H1 (cell line): ENCODE data around the gene LEKR1. TPM values are rescaled to one million over a fixed set of nuclear protein-coding genes. Genes with fewer than 3 reads are reported as not detected.

Source experiments
- CTCF ChIA-PET: fragments of 300-600 bp; sonication (Branson Sonifier 250); formaldehyde crosslinking; loops from one replicate; lab custom pipeline; 2021; ENCODE audit not compliant: partially characterized antibody; lab: Charles Lee
- POLR2A ChIA-PET: fragments of 300-600 bp; sonication (Branson Sonifier 250); formaldehyde crosslinking; loops from one replicate; lab custom pipeline; 2021; ENCODE audit warnings: inconsistent platforms; ENCODE audit not compliant: partially characterized antibody; lab: Charles Lee
- DNase-seq, 2 experiments: peaks; one replicate each; pipeline versions ENCODE4 v3.0.0 to v3.0.0-alpha.2; 2010 to 2022; ENCODE audit warnings: low spot score in 2 of 2, low read depth in 1 of 2, mixed read lengths in 1 of 2
- FAIRE-seq: peaks from 2 replicates; lab custom pipeline; 2011; peaks lifted over from hg19 to GRCh38; lab: Jason Lieb, UNC
- H2AFZ ChIP-seq: 2 replicates; pipeline ENCODE4 v1.8.1; 2012; ENCODE audit warnings: low read length, inconsistent platforms
- H2AK5ac ChIP-seq: 2 replicates; pipeline ENCODE4 v1.6.1; 2013; ENCODE audit warnings: low read depth, low read length
- H2BK120ac ChIP-seq: replicated peaks from 2 replicates; pipeline ENCODE3; 2013; ENCODE audit warnings: low read depth, low read length, inconsistent platforms
- H2BK12ac ChIP-seq: 2 replicates; pipeline ENCODE4 v1.6.1; 2013; ENCODE audit warnings: low read depth, low read length
- H2BK15ac ChIP-seq: 2 replicates; pipeline ENCODE4 v1.6.1; 2013; ENCODE audit warnings: low read length
- H2BK20ac ChIP-seq: 2 replicates; pipeline ENCODE4 v1.6.1; 2013; ENCODE audit warnings: low read length
- H2BK5ac ChIP-seq: 2 replicates; pipeline ENCODE4 v1.6.1; 2013; ENCODE audit warnings: low read depth, low read length
- H3K14ac ChIP-seq: 2 replicates; pipeline ENCODE4 v1.6.1; 2013; ENCODE audit warnings: inconsistent platforms; ENCODE audit not compliant: insufficient read length
- H3K18ac ChIP-seq: 2 replicates; pipeline ENCODE4 v1.6.1; 2013; ENCODE audit warnings: low read length; ENCODE audit errors: extremely low read depth
- H3K23ac ChIP-seq: 2 replicates; pipeline ENCODE4 v1.6.1; 2013; ENCODE audit warnings: inconsistent platforms; ENCODE audit not compliant: insufficient read length
- H3K23me2 ChIP-seq: 2 replicates; pipeline ENCODE4 v1.6.1; 2013; ENCODE audit warnings: low read depth, low read length
- H3K27ac ChIP-seq: 2 replicates; pipeline ENCODE4 v1.6.1; 2011; ENCODE audit warnings: low read depth, low read length, inconsistent platforms
- H3K27me3 ChIP-seq, 4 experiments: replicated peaks in 1 of 4; 1 replicate in 1 of 4; 2 replicates in 3 of 4; pipeline versions ENCODE4 v1.6.1 to v1.8.1; 2011 to 2013; ENCODE audit warnings: low read length in 3 of 4, mild to moderate bottlenecking in 3 of 4, inconsistent platforms in 2 of 4, mixed read lengths in 2 of 4, moderate library complexity in 1 of 4; ENCODE audit not compliant: control insufficient read depth in 3 of 4, insufficient read depth in 3 of 4; ENCODE audit errors: extremely low read depth in 1 of 4
- H3K36me3 ChIP-seq, 4 experiments: 2 replicates each; pipeline versions ENCODE4 v1.6.1 to v1.8.1; 2011 to 2013; ENCODE audit warnings: mild to moderate bottlenecking in 4 of 4, low read length in 3 of 4, moderate library complexity in 2 of 4, control low read depth in 1 of 4, inconsistent platforms in 1 of 4; ENCODE audit not compliant: insufficient read depth in 4 of 4, control insufficient read depth in 2 of 4
- H3K4ac ChIP-seq: replicated peaks from 2 replicates; pipeline ENCODE3; 2013; ENCODE audit warnings: low read length, low read depth, mixed read lengths, inconsistent platforms; ENCODE audit not compliant: insufficient read length
- H3K4me1 ChIP-seq, 4 experiments: replicated peaks in 1 of 4; 1 replicate in 1 of 4; 2 replicates in 3 of 4; pipeline versions ENCODE4 v1.6.1 to v1.8.1; 2011 to 2013; ENCODE audit warnings: low read length in 3 of 4, inconsistent platforms in 2 of 4, mixed read lengths in 1 of 4; ENCODE audit not compliant: insufficient read depth in 4 of 4, control insufficient read depth in 3 of 4
- H3K4me2 ChIP-seq, 2 experiments: 2 replicates each; pipeline versions ENCODE4 v1.6.1 to v1.8.1; 2011 to 2013; ENCODE audit warnings: low read depth in 2 of 2, low read length in 2 of 2, control low read depth in 1 of 2, inconsistent platforms in 1 of 2, mild to moderate bottlenecking in 1 of 2; ENCODE audit not compliant: insufficient read depth in 1 of 2
- H3K4me3 ChIP-seq, 4 experiments: fragments of 200-600, 300-600 bp in 1 of 4; sonication (generic), shearing (Covaris generic), sonication (Bioruptor Twin) in 1 of 4; 2 replicates each; pipeline versions ENCODE4 v1.5.1 to v1.8.1; 2011 to 2016; ENCODE audit warnings: low read length in 4 of 4, low read depth in 3 of 4, control low read depth in 2 of 4, inconsistent platforms in 2 of 4, mild to moderate bottlenecking in 2 of 4, mixed read lengths in 1 of 4, moderate library complexity in 1 of 4; ENCODE audit not compliant: insufficient read depth in 2 of 4; ENCODE audit errors: extremely low read depth in 1 of 4
- H3K56ac ChIP-seq: replicated peaks from 2 replicates; pipeline ENCODE3; 2013; ENCODE audit warnings: low read depth, mild to moderate bottlenecking, mixed read lengths, low read length, inconsistent platforms; ENCODE audit not compliant: insufficient read length
- H3K79me1 ChIP-seq: 2 replicates; pipeline ENCODE4 v1.6.1; 2013; ENCODE audit warnings: low read depth, low read length, control low read depth
- H3K79me2 ChIP-seq, 2 experiments: 2 replicates each; pipeline versions ENCODE4 v1.6.1 to v1.8.1; 2012 to 2013; ENCODE audit warnings: low read length in 2 of 2, mild to moderate bottlenecking in 2 of 2, inconsistent platforms in 1 of 2; ENCODE audit not compliant: insufficient read depth in 2 of 2, control insufficient read depth in 1 of 2
- H3K9ac ChIP-seq, 4 experiments: replicated peaks in 1 of 4; 1 replicate in 1 of 4; 2 replicates in 3 of 4; pipeline versions ENCODE4 v1.6.1 to v1.8.1; 2011 to 2013; ENCODE audit warnings: low read depth in 3 of 4, low read length in 3 of 4, control low read depth in 2 of 4, mild to moderate bottlenecking in 2 of 4, moderate library complexity in 2 of 4, inconsistent platforms in 1 of 4; ENCODE audit errors: extremely low read depth in 1 of 4
- H3K9me3 ChIP-seq, 2 experiments: 2 replicates each; pipeline versions ENCODE4 v1.6.1 to v1.8.1; 2012 to 2013; ENCODE audit warnings: mild to moderate bottlenecking in 2 of 2, moderate library complexity in 2 of 2, control low read depth in 1 of 2, inconsistent platforms in 1 of 2, low read depth in 1 of 2, low read length in 1 of 2, mixed read lengths in 1 of 2; ENCODE audit not compliant: insufficient read depth in 2 of 2
- H4K20me1 ChIP-seq, 2 experiments: replicated peaks in 1 of 2; 2 replicates each; pipeline versions ENCODE3 to v1.8.1; 2011 to 2013; ENCODE audit warnings: inconsistent platforms in 2 of 2, low read length in 2 of 2, mild to moderate bottlenecking in 1 of 2; ENCODE audit not compliant: insufficient read depth in 2 of 2, control insufficient read depth in 1 of 2
- H4K5ac ChIP-seq: 2 replicates; pipeline ENCODE4 v1.6.1; 2013; ENCODE audit warnings: low read length, low read depth, mixed read lengths, inconsistent platforms; ENCODE audit not compliant: insufficient read length
- H4K8ac ChIP-seq: 2 replicates; pipeline ENCODE4 v1.8.0; 2013; ENCODE audit warnings: mild to moderate bottlenecking, moderate library complexity, low read length, inconsistent platforms; ENCODE audit not compliant: insufficient read depth; ENCODE audit errors: extremely low read depth
- H4K91ac ChIP-seq: replicated peaks from 2 replicates; pipeline ENCODE3; 2013; ENCODE audit warnings: low read length, mixed read lengths, inconsistent platforms; ENCODE audit not compliant: insufficient read length
- BCL11A ChIP-seq, 2 experiments: IDR thresholded peaks; one replicate each; pipeline ENCODE4 v1.6.1; 2011; ENCODE audit warnings: low read depth in 2 of 2, low read length in 2 of 2, mild to moderate bottlenecking in 2 of 2
- CEBPB ChIP-seq: IDR thresholded peaks from 2 replicates; pipeline ENCODE4 v1.6.1; 2012; ENCODE audit warnings: low read depth, low read length
- EP300 ChIP-seq, 2 experiments: IDR thresholded peaks; 1 replicate in 1 of 2; 2 replicates in 1 of 2; pipeline ENCODE4 v1.6.1; 2011 to 2012; ENCODE audit warnings: low read depth in 2 of 2, low read length in 2 of 2, mild to moderate bottlenecking in 2 of 2, borderline replicate concordance in 1 of 2, inconsistent platforms in 1 of 2, moderate library complexity in 1 of 2
- GABPA ChIP-seq: IDR thresholded peaks from 2 replicates; pipeline ENCODE4 v1.6.1; 2011; ENCODE audit warnings: mild to moderate bottlenecking, low read length, moderate library complexity, borderline replicate concordance; ENCODE audit not compliant: insufficient read depth
- GTF2F1 ChIP-seq: IDR thresholded peaks from 2 replicates; pipeline ENCODE4 v1.6.1; 2012; ENCODE audit warnings: low read depth, low read length, improper control_type of control experiment, borderline replicate concordance
- MAFK ChIP-seq: IDR thresholded peaks from 2 replicates; pipeline ENCODE4 v1.6.1; 2012; ENCODE audit warnings: low read depth, mild to moderate bottlenecking, improper control_type of control experiment, low read length
- NRF1 ChIP-seq: IDR thresholded peaks from 2 replicates; pipeline ENCODE4 v1.6.1; 2011; ENCODE audit warnings: mild to moderate bottlenecking, low read depth, low read length, improper control_type of control experiment
- PHF8 ChIP-seq: fragments of 200-600 bp; sonication (generic); conservative IDR thresholded peaks from 2 replicates; pipeline ENCODE4 v1.7.1; 2012; ENCODE audit warnings: low read depth, mild to moderate bottlenecking, inconsistent platforms, low read length, moderate library complexity
- POLR2A ChIP-seq, 2 experiments: IDR thresholded peaks; 1 replicate in 1 of 2; 2 replicates in 1 of 2; pipeline ENCODE4 v1.6.1; 2011; ENCODE audit warnings: low read depth in 2 of 2, low read length in 2 of 2, mild to moderate bottlenecking in 2 of 2; ENCODE audit errors: control extremely low read depth in 1 of 2
- RBBP5 ChIP-seq: IDR thresholded peaks from 2 replicates; pipeline ENCODE4 v1.7.1; 2012; ENCODE audit warnings: low read depth, mild to moderate bottlenecking, inconsistent platforms, low read length, moderate library complexity, borderline replicate concordance
- SAP30 ChIP-seq: fragments of 300-600 bp; sonication (generic); IDR thresholded peaks from 2 replicates; pipeline ENCODE4 v1.7.1; 2012; ENCODE audit warnings: low read length, moderate library complexity, mild to moderate bottlenecking, inconsistent platforms; ENCODE audit not compliant: insufficient read depth, insufficient replicate concordance
- SRF ChIP-seq: IDR thresholded peaks from 2 replicates; pipeline ENCODE4 v1.6.1; 2011; ENCODE audit warnings: mild to moderate bottlenecking, low read depth, low read length, moderate library complexity
- SUZ12 ChIP-seq: fragments of 200-600 bp; sonication (generic); IDR thresholded peaks from 2 replicates; pipeline ENCODE4 v1.6.1; 2012; ENCODE audit warnings: mild to moderate bottlenecking, inconsistent platforms, low read length, moderate library complexity, mixed read lengths
- TCF12 ChIP-seq: IDR thresholded peaks from 2 replicates; pipeline ENCODE4 v1.6.1; 2011; ENCODE audit warnings: low read depth, mild to moderate bottlenecking, low read length
- TEAD4 ChIP-seq: IDR thresholded peaks from 2 replicates; pipeline ENCODE4 v1.6.1; 2012; ENCODE audit warnings: low read depth, low read length, inconsistent platforms, mixed read lengths
- WGBS, 2 experiments: shearing (Covaris generic) in 1 of 2; methylation state at CpG; one replicate each; pipeline versions ENCODE4 v1.1.6 to v1.1.7; 2013 to 2015; ENCODE audit warnings: low lambda C conversion rate in 2 of 2, mixed read lengths in 2 of 2, inconsistent platforms in 1 of 2, low coverage in 1 of 2, missing lambda C conversion rate in 1 of 2; ENCODE audit not compliant: insufficient replicate concordance in 2 of 2, insufficient coverage in 1 of 2, insufficient read length in 1 of 2; ENCODE audit errors: extremely low coverage in 1 of 2, missing lambda C conversion rate in 1 of 2; 5-methylcytosine and 5-hydroxymethylcytosine counted together
- polyA plus RNA-seq, 7 experiments: library from polyadenylated mRNA; depleted of rRNA in 3 of 7; stranded (reverse) in 5 of 7; unstranded in 2 of 7; fragments of >200 nt in 5 of 7; fragments of 200-250 nt in 2 of 7; gene quantifications; 1 replicate in 5 of 7; 2 replicates in 1 of 7; 4 replicates in 1 of 7; pipeline versions ENCODE4 v1.2.1 to v1.2.3, GENCODE V29; 2011 to 2013; ENCODE audit warnings: missing spikeins in 2 of 7, mixed read lengths in 2 of 7
- total RNA-seq: library from RNA; stranded (reverse); fragmentation: NEBNext Ultra II Directional; extraction: Animal tissue kit (Norgen Biotek cat#: 25700); gene quantifications from 2 replicates; pipeline ENCODE4 v1.2.1, GENCODE V29; 2021

Gene LEKR1
- total and polyA plus RNA-seq, 2 of the 8 experiments (the other 6 are each of a cell fraction or from before 2014, with no cell fraction given), result 0.08 TPM; not detected in 1

DNA sequence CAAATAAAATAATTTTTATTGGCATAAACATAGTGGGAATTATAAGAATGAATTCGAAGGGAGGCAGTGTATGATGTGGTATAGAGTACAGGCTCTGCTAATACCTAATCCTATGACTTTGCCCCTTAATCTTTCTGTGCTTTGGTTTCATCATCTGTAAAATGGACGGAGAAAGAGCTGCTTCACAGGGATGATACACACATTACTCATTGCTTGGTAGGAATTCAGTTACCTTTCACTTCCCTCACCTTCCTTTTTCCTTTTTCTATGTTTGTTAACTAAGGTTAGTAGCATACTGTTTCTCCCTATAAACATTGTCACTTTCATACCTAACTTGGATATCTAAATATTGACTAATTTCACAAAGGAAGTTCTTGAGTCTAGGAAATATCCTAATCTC is 36.2 kb downstream of the LEKR1 start:
- Histone ChIP-seq H4K8ac (no peak overlapping the region), H2BK12ac (no peak overlapping the region), H3K4me2 (no peak overlapping the region), H3K4me3 (no peak overlapping the region), H3K27me3 (no peaks in the 10 kb centered on the region), H2BK120ac (no peak overlapping the region), H4K91ac (no peak overlapping the region), H2BK15ac (no peak overlapping the region), H2BK5ac (no peak overlapping the region), H3K9me3 (no peaks in the 10 kb centered on the region), H3K18ac (no peak overlapping the region), H3K36me3 (no peaks in the 10 kb centered on the region), H2AFZ (no peak overlapping the region), H3K14ac (no peak overlapping the region), H3K79me2 (no peaks in the 10 kb centered on the region), H3K23me2 (peaks cover 2% of the 10 kb centered on the region; the same call in 1 of the 2 replicates), H4K20me1 (peaks cover 0 to 1% of the 10 kb centered on the region in 2 experiments), H2BK20ac (no peak overlapping the region), H3K56ac (no peak overlapping the region), H3K27ac (no peak overlapping the region), H2AK5ac (no peak overlapping the region), H3K9ac (no peak overlapping the region), H3K4me1 (no peaks in the 10 kb centered on the region), H3K4ac (no peak overlapping the region), H4K5ac (no peak overlapping the region), H3K23ac (no peak overlapping the region), H3K79me1 (no peaks in the 10 kb centered on the region)
- FAIRE-seq (no peak), DNase-seq (no peak)
- WGBS, 2 experiments, result 90% methylated on average over 2 of the region's 2 CpGs; no CpG with 5 or more reads in 1 of the 2 experiments
- POLR2A ChIA-PET, result no interaction called here
- CTCF ChIA-PET, result interaction anchor here (0.5 kb wide), 1 partner anchor 181 kb away, joined by 3 read pairs; no protein-coding TSS in a partner anchor
- no peak for TF ChIP-seq BCL11A (IDR thresholded peaks at IDR 0.05; ENCODE audit: low read depth in 2 of 2, low read length in 2 of 2)
- TF ChIP-seq SUZ12, result no peak
- TF ChIP-seq MAFK, result no peak
- no peak for TF ChIP-seq NRF1
- no peak for TF ChIP-seq EP300 (IDR thresholded peaks at IDR 0.05; ENCODE audit: borderline replicate concordance in 1 of 2, low read depth in 2 of 2, low read length in 2 of 2)
- no peak for TF ChIP-seq TEAD4
- no peak for TF ChIP-seq RBBP5
- TF ChIP-seq CEBPB, result no peak
- TF ChIP-seq POLR2A (IDR thresholded peaks at IDR 0.05; ENCODE audit: control extremely low read depth in 1 of 2, low read depth in 2 of 2, low read length in 2 of 2), result no peak
- no peak for TF ChIP-seq PHF8
- TF ChIP-seq GTF2F1, result no peak
- TF ChIP-seq SAP30, result no peak
- no peak for TF ChIP-seq SRF
- TF ChIP-seq TCF12, result no peak
- TF ChIP-seq GABPA, result no peak
